SK-N-SH (cell line): Measurements from ENCODE around the gene PDZD8. TPM values are rescaled to one million over a fixed set of nuclear protein-coding genes. Genes with fewer than 3 reads are reported as not detected.

Experiments
- CTCF ChIA-PET: fragments of 300-600, 350-600 bp; formaldehyde crosslinking; extraction: SDS; loops from one replicate; lab custom pipeline; 2021; lab: Yijun Ruan, JAX
- POLR2A ChIA-PET: fragments of 350-600 bp; sonication (Branson Sonifier 250); formaldehyde crosslinking; extraction: SDS; loops from one replicate; lab custom pipeline; 2020; ENCODE audit warnings: antibody characterized with exemption, inconsistent platforms; lab: Yijun Ruan, JAX
- DNase-seq: peaks from one replicate; pipeline ENCODE4 v3.0.0; 2012
- H2AFZ ChIP-seq: fragments of 200-600 bp; sonication (generic); 2 replicates; pipeline ENCODE4 v1.8.1; 2016; ENCODE audit warnings: antibody characterized with exemption, mild to moderate bottlenecking, low read depth
- H3F3A ChIP-seq: fragments of 200-600 bp; sonication (generic); replicated peaks from 2 replicates; pipeline ENCODE3; 2016; ENCODE audit warnings: antibody characterized with exemption, mild to moderate bottlenecking; ENCODE audit not compliant: insufficient read depth
- H3K27ac ChIP-seq, 2 experiments: fragments of 200-500 bp in 1 of 2; fragments of 200-600 bp in 1 of 2; sonication (Bioruptor generic) in 1 of 2; sonication (generic), shearing (Covaris generic) in 1 of 2; 2 replicates each; pipeline versions ENCODE4 v1.5.1 to v1.6.1; 2014 to 2016; ENCODE audit warnings: low read depth in 2 of 2, inconsistent platforms in 1 of 2, low read length in 1 of 2, mild to moderate bottlenecking in 1 of 2, mixed read lengths in 1 of 2
- H3K27me3 ChIP-seq: fragments of 200-600 bp; sonication (generic), shearing (Covaris generic); 2 replicates; pipeline ENCODE4 v1.6.1; 2016; ENCODE audit warnings: mixed run types; ENCODE audit not compliant: insufficient read depth
- H3K36me3 ChIP-seq, 2 experiments: fragments of 200-500 bp in 1 of 2; fragments of 200-600 bp in 1 of 2; sonication (Bioruptor generic) in 1 of 2; sonication (generic) in 1 of 2; replicated peaks in 1 of 2; 2 replicates each; pipeline versions ENCODE3 to v1.5.1; 2014 to 2016; ENCODE audit warnings: low read length in 1 of 2, mild to moderate bottlenecking in 1 of 2; ENCODE audit not compliant: insufficient read depth in 2 of 2, control insufficient read depth in 1 of 2
- H3K4me1 ChIP-seq, 2 experiments: fragments of 200-500 bp in 1 of 2; fragments of 200-600 bp in 1 of 2; sonication (Bioruptor generic) in 1 of 2; sonication (generic), shearing (Covaris generic) in 1 of 2; 2 replicates each; pipeline versions ENCODE4 v1.5.1 to v1.6.1; 2014 to 2016; ENCODE audit warnings: low read depth in 1 of 2, low read length in 1 of 2, mixed run types in 1 of 2; ENCODE audit not compliant: insufficient read depth in 2 of 2, control insufficient read depth in 1 of 2
- H3K4me2 ChIP-seq: fragments of 200-600 bp; sonication (generic), shearing (Covaris generic); 2 replicates; pipeline ENCODE4 v1.6.1; 2017; ENCODE audit warnings: mixed run types
- H3K4me3 ChIP-seq, 2 experiments: fragments of 200-500 bp in 1 of 2; fragments of 200-600 bp in 1 of 2; sonication (Bioruptor generic) in 1 of 2; sonication (generic), shearing (Covaris generic) in 1 of 2; 2 replicates each; pipeline versions ENCODE4 v1.5.1 to v1.8.1; 2014 to 2016; ENCODE audit warnings: low read depth in 2 of 2, inconsistent platforms in 1 of 2, low read length in 1 of 2, mild to moderate bottlenecking in 1 of 2, mixed read lengths in 1 of 2, moderate library complexity in 1 of 2
- H3K79me2 ChIP-seq: fragments of 200-600 bp; sonication (generic); 2 replicates; pipeline ENCODE4 v1.8.1; 2017; ENCODE audit warnings: mild to moderate bottlenecking; ENCODE audit not compliant: insufficient read depth
- H3K9ac ChIP-seq: fragments of 200-600 bp; sonication (generic); 2 replicates; pipeline ENCODE4 v1.6.1; 2017; ENCODE audit warnings: mixed run types
- H3K9me2 ChIP-seq: fragments of 200-600 bp; sonication (generic); 2 replicates; pipeline ENCODE4 v1.6.1; 2017; ENCODE audit warnings: mixed run types
- H3K9me3 ChIP-seq: fragments of 200-600 bp; sonication (generic); 2 replicates; pipeline ENCODE4 v1.6.1; 2017; ENCODE audit warnings: mixed run types, mild to moderate bottlenecking, moderate library complexity
- H4K20me1 ChIP-seq: fragments of 200-600 bp; sonication (generic); 2 replicates; pipeline ENCODE4 v1.6.1; 2017; ENCODE audit warnings: mild to moderate bottlenecking, mixed run types; ENCODE audit not compliant: insufficient read depth
- ELF1 ChIP-seq: IDR thresholded peaks from 2 replicates; pipeline ENCODE4 v1.4.0; 2012
- GABPA ChIP-seq: IDR thresholded peaks from 2 replicates; pipeline ENCODE4 v1.4.0; 2012; ENCODE audit warnings: low read depth, mild to moderate bottlenecking
- MEF2A ChIP-seq: IDR thresholded peaks from 2 replicates; pipeline ENCODE4 v1.4.0; 2012; ENCODE audit warnings: low read depth, borderline replicate concordance
- MXI1 ChIP-seq: IDR thresholded peaks from 2 replicates; pipeline ENCODE4 v1.6.1; 2012; ENCODE audit warnings: mild to moderate bottlenecking, low read depth, low read length, improper control_type of control experiment
- NRF1 ChIP-seq: IDR thresholded peaks from 2 replicates; pipeline ENCODE4 v1.6.1; 2012; ENCODE audit warnings: low read depth, mild to moderate bottlenecking, low read length
- POLR2AphosphoS5 ChIP-seq: IDR thresholded peaks from 2 replicates; pipeline ENCODE4 v1.6.1; 2012; ENCODE audit warnings: low read depth, low read length
- RFX5 ChIP-seq: IDR thresholded peaks from 2 replicates; pipeline ENCODE4 v1.6.1; 2012; ENCODE audit warnings: mild to moderate bottlenecking, improper control_type of control experiment, low read length
- TAF1 ChIP-seq: IDR thresholded peaks from 2 replicates; pipeline ENCODE4 v1.6.1; 2012; ENCODE audit warnings: low read depth, mild to moderate bottlenecking, low read length, moderate library complexity, borderline replicate concordance
- YY1 ChIP-seq: IDR thresholded peaks from 2 replicates; pipeline ENCODE4 v1.4.0; 2012; ENCODE audit warnings: low read depth, mild to moderate bottlenecking
- WGBS: methylation state at CpG from one replicate; pipeline ENCODE4 v1.1.6; 2017; ENCODE audit warnings: low lambda C conversion rate; 5-methylcytosine and 5-hydroxymethylcytosine counted together
- polyA plus RNA-seq, 3 experiments: library from polyadenylated mRNA; depleted of rRNA; stranded (reverse); fragments of >200 nt; gene quantifications; 2 replicates each; pipeline ENCODE4 v1.2.3, GENCODE V29; 2012
- TF ChIP-seq, protein P1 (sequence below): IDR thresholded peaks from 2 replicates; pipeline ENCODE4 v1.6.1; 2012; ENCODE audit warnings: mild to moderate bottlenecking, low read depth, low read length, moderate library complexity
- TF ChIP-seq, protein P2 (sequence below): fragments of 200-600 bp; sonication (generic); IDR thresholded peaks from 2 replicates; pipeline ENCODE4 v1.6.1; 2017; ENCODE audit warnings: antibody characterized with exemption, mild to moderate bottlenecking, moderate library complexity
- TF ChIP-seq, protein P3 (sequence below): IDR thresholded peaks from 2 replicates; pipeline ENCODE4; 2012
- TF ChIP-seq, protein P4 (sequence below): fragments of 150-350 bp; IDR thresholded peaks from 2 replicates; pipeline ENCODE4 v1.6.1; 2017; ENCODE audit warnings: antibody characterized with exemption, low read length, low read depth, borderline replicate concordance

The PDZD8 gene
- polyA plus RNA-seq, 1 of the 3 experiments (the other 2 are of a cell fraction): 6.6 TPM

DNA sequence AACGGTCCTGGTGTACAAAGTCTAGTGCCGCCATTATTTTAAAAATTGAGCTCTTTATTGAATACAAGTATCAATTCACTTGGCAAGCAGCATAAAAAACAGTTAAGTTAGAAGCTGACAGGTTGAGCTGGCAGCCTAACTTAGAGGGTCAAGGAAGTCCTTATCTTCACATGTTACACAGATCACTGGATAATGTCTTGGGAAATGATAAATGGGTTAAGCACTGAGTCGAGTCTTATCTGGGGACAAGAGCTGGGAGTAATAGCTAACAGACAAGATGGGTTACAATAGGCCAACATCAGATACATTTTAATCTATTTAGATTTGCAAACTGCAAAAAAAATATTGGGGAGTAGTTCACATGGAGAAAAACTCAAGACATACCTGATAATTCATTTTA is 100.1 kb downstream of the PDZD8 start:
- Histone ChIP-seq H3K4me2 (no peak overlapping the region), H3K27me3 (no peaks in the 10 kb centered on the region), H3K4me3 (no peak overlapping the region), H3K4me1 (peaks cover 0 to 11% of the 10 kb centered on the region in 2 experiments; a peak in 1 of 4 replicates), H3K9ac (no peak overlapping the region), H3F3A (no peaks in the 10 kb centered on the region), H3K27ac (no peak overlapping the region), H2AFZ (no peak overlapping the region), H3K9me3 (no peaks in the 10 kb centered on the region), H3K9me2 (no peaks in the 10 kb centered on the region), H4K20me1 (no peaks in the 10 kb centered on the region), H3K36me3 (peaks cover 6 to 8% of the 10 kb centered on the region in 2 experiments), H3K79me2 (no peaks in the 10 kb centered on the region)
- TF ChIP-seq, protein P1, sequence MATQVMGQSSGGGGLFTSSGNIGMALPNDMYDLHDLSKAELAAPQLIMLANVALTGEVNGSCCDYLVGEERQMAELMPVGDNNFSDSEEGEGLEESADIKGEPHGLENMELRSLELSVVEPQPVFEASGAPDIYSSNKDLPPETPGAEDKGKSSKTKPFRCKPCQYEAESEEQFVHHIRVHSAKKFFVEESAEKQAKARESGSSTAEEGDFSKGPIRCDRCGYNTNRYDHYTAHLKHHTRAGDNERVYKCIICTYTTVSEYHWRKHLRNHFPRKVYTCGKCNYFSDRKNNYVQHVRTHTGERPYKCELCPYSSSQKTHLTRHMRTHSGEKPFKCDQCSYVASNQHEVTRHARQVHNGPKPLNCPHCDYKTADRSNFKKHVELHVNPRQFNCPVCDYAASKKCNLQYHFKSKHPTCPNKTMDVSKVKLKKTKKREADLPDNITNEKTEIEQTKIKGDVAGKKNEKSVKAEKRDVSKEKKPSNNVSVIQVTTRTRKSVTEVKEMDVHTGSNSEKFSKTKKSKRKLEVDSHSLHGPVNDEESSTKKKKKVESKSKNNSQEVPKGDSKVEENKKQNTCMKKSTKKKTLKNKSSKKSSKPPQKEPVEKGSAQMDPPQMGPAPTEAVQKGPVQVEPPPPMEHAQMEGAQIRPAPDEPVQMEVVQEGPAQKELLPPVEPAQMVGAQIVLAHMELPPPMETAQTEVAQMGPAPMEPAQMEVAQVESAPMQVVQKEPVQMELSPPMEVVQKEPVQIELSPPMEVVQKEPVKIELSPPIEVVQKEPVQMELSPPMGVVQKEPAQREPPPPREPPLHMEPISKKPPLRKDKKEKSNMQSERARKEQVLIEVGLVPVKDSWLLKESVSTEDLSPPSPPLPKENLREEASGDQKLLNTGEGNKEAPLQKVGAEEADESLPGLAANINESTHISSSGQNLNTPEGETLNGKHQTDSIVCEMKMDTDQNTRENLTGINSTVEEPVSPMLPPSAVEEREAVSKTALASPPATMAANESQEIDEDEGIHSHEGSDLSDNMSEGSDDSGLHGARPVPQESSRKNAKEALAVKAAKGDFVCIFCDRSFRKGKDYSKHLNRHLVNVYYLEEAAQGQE: no peak
- TF ChIP-seq GABPA (no peak), MEF2A (no peak)
- POLR2A ChIA-PET: no interaction called here
- 72% methylated on average over 3 of the region's 3 CpGs for WGBS
- no peak for DNase-seq
- CTCF ChIA-PET: interaction anchor here (0.8 to 2.2 kb wide), 3 partner anchors 20 to 58 kb away, joined by 3 to 14 read pairs (median 11); no protein-coding TSS in a partner anchor

DNA sequence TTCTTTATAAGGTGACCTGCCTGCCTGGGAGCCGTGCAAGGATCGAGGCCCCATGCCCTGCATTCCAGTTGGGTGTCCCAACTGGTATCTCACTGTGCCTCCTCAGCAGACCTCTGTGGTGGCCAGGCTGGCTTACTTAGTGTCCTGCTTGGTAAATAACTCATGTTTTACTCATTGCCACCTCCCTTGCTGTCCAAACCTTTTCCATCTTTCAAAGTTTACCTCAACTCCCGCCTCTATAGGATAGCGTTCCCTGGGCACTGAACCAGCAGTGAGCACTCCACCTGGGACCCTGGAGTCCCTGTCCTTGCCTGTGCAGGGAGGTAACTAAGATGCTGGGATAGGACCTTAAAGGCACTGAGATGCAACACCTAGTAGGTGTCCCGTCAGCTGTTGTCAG is 100.7 kb downstream of the PDZD8 start:
- Histone ChIP-seq H3K27ac (no peak overlapping the region), H3K27me3 (no peaks in the 10 kb centered on the region), H3K36me3 (peaks cover 6 to 8% of the 10 kb centered on the region in 2 experiments), H3K9me2 (no peaks in the 10 kb centered on the region), H3F3A (no peaks in the 10 kb centered on the region), H3K9ac (no peak overlapping the region), H3K4me3 (no peak overlapping the region), H2AFZ (no peak overlapping the region), H4K20me1 (no peaks in the 10 kb centered on the region), H3K4me2 (no peak overlapping the region), H3K9me3 (no peaks in the 10 kb centered on the region), H3K79me2 (no peaks in the 10 kb centered on the region), H3K4me1 (peaks cover 0 to 11% of the 10 kb centered on the region in 2 experiments; a peak in 1 of 4 replicates)
- 100% methylated on average over 4 of the region's 5 CpGs for WGBS
- TF ChIP-seq, protein P2, sequence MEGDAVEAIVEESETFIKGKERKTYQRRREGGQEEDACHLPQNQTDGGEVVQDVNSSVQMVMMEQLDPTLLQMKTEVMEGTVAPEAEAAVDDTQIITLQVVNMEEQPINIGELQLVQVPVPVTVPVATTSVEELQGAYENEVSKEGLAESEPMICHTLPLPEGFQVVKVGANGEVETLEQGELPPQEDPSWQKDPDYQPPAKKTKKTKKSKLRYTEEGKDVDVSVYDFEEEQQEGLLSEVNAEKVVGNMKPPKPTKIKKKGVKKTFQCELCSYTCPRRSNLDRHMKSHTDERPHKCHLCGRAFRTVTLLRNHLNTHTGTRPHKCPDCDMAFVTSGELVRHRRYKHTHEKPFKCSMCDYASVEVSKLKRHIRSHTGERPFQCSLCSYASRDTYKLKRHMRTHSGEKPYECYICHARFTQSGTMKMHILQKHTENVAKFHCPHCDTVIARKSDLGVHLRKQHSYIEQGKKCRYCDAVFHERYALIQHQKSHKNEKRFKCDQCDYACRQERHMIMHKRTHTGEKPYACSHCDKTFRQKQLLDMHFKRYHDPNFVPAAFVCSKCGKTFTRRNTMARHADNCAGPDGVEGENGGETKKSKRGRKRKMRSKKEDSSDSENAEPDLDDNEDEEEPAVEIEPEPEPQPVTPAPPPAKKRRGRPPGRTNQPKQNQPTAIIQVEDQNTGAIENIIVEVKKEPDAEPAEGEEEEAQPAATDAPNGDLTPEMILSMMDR: no peak
- TF ChIP-seq ELF1 (no peak), MEF2A (no peak), RFX5 (no peak), MXI1 (no peak), NRF1 (no peak), TAF1 (no peak), GABPA (no peak), POLR2AphosphoS5 (no peak), YY1 (no peak)
- TF ChIP-seq, protein P3, sequence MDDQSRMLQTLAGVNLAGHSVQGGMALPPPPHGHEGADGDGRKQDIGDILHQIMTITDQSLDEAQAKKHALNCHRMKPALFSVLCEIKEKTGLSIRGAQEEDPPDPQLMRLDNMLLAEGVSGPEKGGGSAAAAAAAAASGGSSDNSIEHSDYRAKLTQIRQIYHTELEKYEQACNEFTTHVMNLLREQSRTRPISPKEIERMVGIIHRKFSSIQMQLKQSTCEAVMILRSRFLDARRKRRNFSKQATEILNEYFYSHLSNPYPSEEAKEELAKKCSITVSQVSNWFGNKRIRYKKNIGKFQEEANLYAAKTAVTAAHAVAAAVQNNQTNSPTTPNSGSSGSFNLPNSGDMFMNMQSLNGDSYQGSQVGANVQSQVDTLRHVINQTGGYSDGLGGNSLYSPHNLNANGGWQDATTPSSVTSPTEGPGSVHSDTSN: no peak
- TF ChIP-seq, protein P4, sequence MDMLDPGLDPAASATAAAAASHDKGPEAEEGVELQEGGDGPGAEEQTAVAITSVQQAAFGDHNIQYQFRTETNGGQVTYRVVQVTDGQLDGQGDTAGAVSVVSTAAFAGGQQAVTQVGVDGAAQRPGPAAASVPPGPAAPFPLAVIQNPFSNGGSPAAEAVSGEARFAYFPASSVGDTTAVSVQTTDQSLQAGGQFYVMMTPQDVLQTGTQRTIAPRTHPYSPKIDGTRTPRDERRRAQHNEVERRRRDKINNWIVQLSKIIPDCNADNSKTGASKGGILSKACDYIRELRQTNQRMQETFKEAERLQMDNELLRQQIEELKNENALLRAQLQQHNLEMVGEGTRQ: no peak
- ChIA-PET CTCF (interaction anchor here (0.8 to 2.2 kb wide), 5 partner anchors 20 to 58 kb away, joined by 3 to 14 read pairs (median 4); no protein-coding TSS in a partner anchor), POLR2A (no interaction called here)
- DNase-seq: no peak
